Activated T-cell treated with anti-CD3 and anti-CD28 coated beads for 1 hour (primary cell): Measurements from ENCODE around the gene SLC36A3.
"Not testable (repeated sequence)": the region's sequence is repeated elsewhere in the genome, so short reads cannot be mapped to it uniquely, and the experiment has no call there.

Experiments
- DNase-seq: peaks from one replicate; pipeline ENCODE4 v3.0.0-alpha.2; 2020; ENCODE audit warnings: low read depth

The SLC36A3 gene

GRCh38 chr5:151258816-151259215 lies 44.8 kb downstream of the SLC36A3 start:
- no peak for DNase-seq

GRCh38 chr5:151258201-151258611 lies 45.4 kb downstream of the SLC36A3 start:
- no peak for DNase-seq

GRCh38 chr5:151257731-151258181 lies 45.8 kb downstream of the SLC36A3 start:
- DNase-seq = no peak

GRCh38 chr5:151255621-151256286 lies 47.8 kb downstream of the SLC36A3 start:
- no peak for DNase-seq

GRCh38 chr5:151254990-151255389 lies 48.6 kb downstream of the SLC36A3 start:
- DNase-seq = not testable (repeated sequence)

GRCh38 chr5:151254556-151254955 lies 49.0 kb downstream of the SLC36A3 start:
- no peak for DNase-seq

- DNase-seq = no peak
Measured at GRCh38 chr5:151253605-151253950, 50.0 kb downstream of the SLC36A3 start.

GRCh38 chr5:151252762-151253604 lies 50.6 kb downstream of the SLC36A3 start, which contains the start of gene GM2A:
Gene GM2A (plus strand): TSS chr5:151253185. CDS start chr5:151253217, 32 bp downstream.
- DNase-seq = peak; percentile 95

- no peak for DNase-seq
Measured at GRCh38 chr5:151251621-151252020, 51.9 kb downstream of the SLC36A3 start.

- DNase-seq = no peak
Measured at GRCh38 chr5:151251001-151251551, 52.5 kb downstream of the SLC36A3 start.

GRCh38 chr5:151250346-151251000 lies 53.1 kb downstream of the SLC36A3 start:
- no peak for DNase-seq

GRCh38 chr5:151249281-151249680 lies 54.3 kb downstream of the SLC36A3 start:
- no peak for DNase-seq

GRCh38 chr5:151248651-151249050 lies 54.9 kb downstream of the SLC36A3 start:
- no peak for DNase-seq

- no peak for DNase-seq
Measured at GRCh38 chr5:151245680-151246219, 57.8 kb downstream of the SLC36A3 start.

GRCh38 chr5:151244206-151244605 lies 59.4 kb downstream of the SLC36A3 start:
- no peak for DNase-seq

GRCh38 chr5:151243564-151243963 lies 60.0 kb downstream of the SLC36A3 start:
- DNase-seq = no peak

GRCh38 chr5:151243127-151243526 lies 60.4 kb downstream of the SLC36A3 start:
- DNase-seq = no peak

GRCh38 chr5:151240924-151241635 lies 62.5 kb downstream of the SLC36A3 start:
- DNase-seq = no peak

GRCh38 chr5:151240268-151240835 lies 63.2 kb downstream of the SLC36A3 start:
- DNase-seq = not testable (repeated sequence)

- peak; percentile 46 for DNase-seq
Measured at GRCh38 chr5:151239237-151239861, 64.2 kb downstream of the SLC36A3 start.

- DNase-seq = no peak
Measured at GRCh38 chr5:151238303-151238741, 65.2 kb downstream of the SLC36A3 start.
